ENCODE results near the gene MICALL2.

GRCh38 chr7:1427064-1427657, 32.1 kb downstream of the MICALL2 start:
- TF ChIP-seq, protein P1, sequence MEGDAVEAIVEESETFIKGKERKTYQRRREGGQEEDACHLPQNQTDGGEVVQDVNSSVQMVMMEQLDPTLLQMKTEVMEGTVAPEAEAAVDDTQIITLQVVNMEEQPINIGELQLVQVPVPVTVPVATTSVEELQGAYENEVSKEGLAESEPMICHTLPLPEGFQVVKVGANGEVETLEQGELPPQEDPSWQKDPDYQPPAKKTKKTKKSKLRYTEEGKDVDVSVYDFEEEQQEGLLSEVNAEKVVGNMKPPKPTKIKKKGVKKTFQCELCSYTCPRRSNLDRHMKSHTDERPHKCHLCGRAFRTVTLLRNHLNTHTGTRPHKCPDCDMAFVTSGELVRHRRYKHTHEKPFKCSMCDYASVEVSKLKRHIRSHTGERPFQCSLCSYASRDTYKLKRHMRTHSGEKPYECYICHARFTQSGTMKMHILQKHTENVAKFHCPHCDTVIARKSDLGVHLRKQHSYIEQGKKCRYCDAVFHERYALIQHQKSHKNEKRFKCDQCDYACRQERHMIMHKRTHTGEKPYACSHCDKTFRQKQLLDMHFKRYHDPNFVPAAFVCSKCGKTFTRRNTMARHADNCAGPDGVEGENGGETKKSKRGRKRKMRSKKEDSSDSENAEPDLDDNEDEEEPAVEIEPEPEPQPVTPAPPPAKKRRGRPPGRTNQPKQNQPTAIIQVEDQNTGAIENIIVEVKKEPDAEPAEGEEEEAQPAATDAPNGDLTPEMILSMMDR (IDR thresholded peaks at IDR 0.05; ENCODE audit: low read depth, low read length), result no peak
- no peak for TF ChIP-seq POLR2A (IDR thresholded peaks at IDR 0.05; ENCODE audit: extremely low read depth, insufficient read length)
- TF ChIP-seq, protein P2, sequence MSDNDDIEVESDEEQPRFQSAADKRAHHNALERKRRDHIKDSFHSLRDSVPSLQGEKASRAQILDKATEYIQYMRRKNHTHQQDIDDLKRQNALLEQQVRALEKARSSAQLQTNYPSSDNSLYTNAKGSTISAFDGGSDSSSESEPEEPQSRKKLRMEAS (IDR thresholded peaks at IDR 0.05; ENCODE audit: low read depth, low read length), result no peak
- no peak for TF ChIP-seq MYC (IDR thresholded peaks at IDR 0.05; ENCODE audit: low read depth, low read length)

Measured in NB4 (cell line).